Breast epithelium (tissue), 4 donors: ENCODE measurements around the gene PLCB2. TPM values are rescaled to one million over a fixed set of nuclear protein-coding genes. Genes with fewer than 3 reads are reported as not detected.

Experiments
- DNase-seq, 2 donors: peaks; one replicate each; pipeline ENCODE4 v3.0.0-alpha.2; 2019; ENCODE audit warnings: low spot score in 2 of 2
- H3K27ac ChIP-seq, 2 donors: fragments of 200-600 bp; sonication (generic) in 1 of 2; one replicate each; pipeline ENCODE4 v1.5.1; 2016 to 2019; ENCODE audit warnings: mild to moderate bottlenecking in 1 of 2
- H3K27me3 ChIP-seq, 2 donors: fragments of 200-600 bp; sonication (generic) in 1 of 2; one replicate each; pipeline versions ENCODE4 v1.5.1 to v1.6.0; 2017 to 2019; ENCODE audit warnings: control low read depth in 1 of 2, mild to moderate bottlenecking in 1 of 2
- H3K36me3 ChIP-seq: fragments of 200-600 bp; one replicate; pipeline ENCODE4 v1.5.1; 2019
- H3K4me1 ChIP-seq, 2 donors: fragments of 200-600 bp; sonication (generic); one replicate each; pipeline ENCODE4 v1.5.1; 2016 to 2019; ENCODE audit warnings: control low read depth in 1 of 2
- H3K4me3 ChIP-seq, 3 donors: fragments of 200-600 bp; sonication (generic); 1 replicate in 2 of 3; 2 replicates in 1 of 3; pipeline ENCODE4 v1.5.1; 2016 to 2019; ENCODE audit warnings: mild to moderate bottlenecking in 3 of 3, moderate library complexity in 2 of 3
- H3K9me3 ChIP-seq, 2 donors: fragments of 200-600 bp; sonication (generic) in 1 of 2; one replicate each; pipeline ENCODE4 v1.5.1; 2016 to 2019; ENCODE audit warnings: control low read depth in 1 of 2
- POLR2A ChIP-seq: fragments of 450-650 bp; IDR thresholded peaks from one replicate; pipeline ENCODE4 v1.6.1; 2016; ENCODE audit warnings: antibody characterized with exemption, mild to moderate bottlenecking, moderate library complexity
- POLR2AphosphoS5 ChIP-seq, 3 donors: sonication (generic); formaldehyde crosslinking; IDR thresholded peaks; one replicate each; pipeline ENCODE4 v1.6.1; 2017; ENCODE audit warnings: antibody characterized with exemption in 3 of 3
- intact Hi-C: fragments of 100-400 bp; cut with DNase I; formaldehyde crosslinking; loops from one replicate; pipeline ENCODE4 v1.15.1; 2023; ENCODE audit warnings: low total_unique reads
- total RNA-seq, 3 donors: library from RNA; depleted of rRNA; stranded (reverse); fragments of >200 nt; gene quantifications; one replicate each; pipeline ENCODE4 v1.1.0, GENCODE V29; 2016
- TF ChIP-seq, protein P1 (sequence below), 3 donors: fragments of 450-650 bp; IDR thresholded peaks; one replicate each; pipeline ENCODE4 v1.5.1; 2016 to 2017; ENCODE audit warnings: antibody characterized with exemption in 3 of 3, mild to moderate bottlenecking in 3 of 3, moderate library complexity in 3 of 3

The PLCB2 gene
- total RNA-seq, 3 donors from 2014 or later, result 4.3 to 17.9 (median 13.6) TPM

DNA sequence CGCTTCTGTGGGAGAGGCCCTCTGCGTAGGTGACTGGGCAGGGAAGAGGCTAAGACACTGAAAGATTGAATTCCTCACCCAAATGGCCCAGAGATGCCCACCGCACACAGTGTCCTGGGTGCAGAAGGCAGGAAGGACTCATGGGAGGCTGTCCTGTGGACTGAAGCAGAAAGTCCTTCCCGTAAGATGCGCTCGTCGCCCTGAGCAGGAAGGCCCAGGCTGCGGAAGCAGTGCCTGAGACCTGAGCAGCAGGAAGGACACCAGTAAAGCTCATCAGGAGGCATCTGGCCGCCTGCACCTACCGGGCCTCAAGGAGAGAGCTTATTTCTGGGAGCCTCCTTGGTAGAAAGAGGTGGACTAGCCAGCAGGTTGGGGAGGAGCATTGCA lies 65.5 kb downstream of the PLCB2 start:
- intact Hi-C loops, result loop anchor here (2.0 kb wide), 1 partner anchor 17 kb away; no protein-coding TSS in a partner anchor
- Histone ChIP-seq H3K27ac (no peak overlapping the region), H3K27me3 (no peaks in the 10 kb centered on the region), H3K4me3 (no peak overlapping the region), H3K4me1 (peaks cover 4 to 22% of the 10 kb centered on the region in 2 donors), H3K9me3 (no peaks in the 10 kb centered on the region), H3K36me3 (no peaks in the 10 kb centered on the region)
- no peak for DNase-seq
- TF ChIP-seq POLR2AphosphoS5 (IDR thresholded peaks at IDR 0.05) (no peak), POLR2A (no peak)
- TF ChIP-seq, protein P1, sequence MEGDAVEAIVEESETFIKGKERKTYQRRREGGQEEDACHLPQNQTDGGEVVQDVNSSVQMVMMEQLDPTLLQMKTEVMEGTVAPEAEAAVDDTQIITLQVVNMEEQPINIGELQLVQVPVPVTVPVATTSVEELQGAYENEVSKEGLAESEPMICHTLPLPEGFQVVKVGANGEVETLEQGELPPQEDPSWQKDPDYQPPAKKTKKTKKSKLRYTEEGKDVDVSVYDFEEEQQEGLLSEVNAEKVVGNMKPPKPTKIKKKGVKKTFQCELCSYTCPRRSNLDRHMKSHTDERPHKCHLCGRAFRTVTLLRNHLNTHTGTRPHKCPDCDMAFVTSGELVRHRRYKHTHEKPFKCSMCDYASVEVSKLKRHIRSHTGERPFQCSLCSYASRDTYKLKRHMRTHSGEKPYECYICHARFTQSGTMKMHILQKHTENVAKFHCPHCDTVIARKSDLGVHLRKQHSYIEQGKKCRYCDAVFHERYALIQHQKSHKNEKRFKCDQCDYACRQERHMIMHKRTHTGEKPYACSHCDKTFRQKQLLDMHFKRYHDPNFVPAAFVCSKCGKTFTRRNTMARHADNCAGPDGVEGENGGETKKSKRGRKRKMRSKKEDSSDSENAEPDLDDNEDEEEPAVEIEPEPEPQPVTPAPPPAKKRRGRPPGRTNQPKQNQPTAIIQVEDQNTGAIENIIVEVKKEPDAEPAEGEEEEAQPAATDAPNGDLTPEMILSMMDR (IDR thresholded peaks at IDR 0.05), result no peak

DNA sequence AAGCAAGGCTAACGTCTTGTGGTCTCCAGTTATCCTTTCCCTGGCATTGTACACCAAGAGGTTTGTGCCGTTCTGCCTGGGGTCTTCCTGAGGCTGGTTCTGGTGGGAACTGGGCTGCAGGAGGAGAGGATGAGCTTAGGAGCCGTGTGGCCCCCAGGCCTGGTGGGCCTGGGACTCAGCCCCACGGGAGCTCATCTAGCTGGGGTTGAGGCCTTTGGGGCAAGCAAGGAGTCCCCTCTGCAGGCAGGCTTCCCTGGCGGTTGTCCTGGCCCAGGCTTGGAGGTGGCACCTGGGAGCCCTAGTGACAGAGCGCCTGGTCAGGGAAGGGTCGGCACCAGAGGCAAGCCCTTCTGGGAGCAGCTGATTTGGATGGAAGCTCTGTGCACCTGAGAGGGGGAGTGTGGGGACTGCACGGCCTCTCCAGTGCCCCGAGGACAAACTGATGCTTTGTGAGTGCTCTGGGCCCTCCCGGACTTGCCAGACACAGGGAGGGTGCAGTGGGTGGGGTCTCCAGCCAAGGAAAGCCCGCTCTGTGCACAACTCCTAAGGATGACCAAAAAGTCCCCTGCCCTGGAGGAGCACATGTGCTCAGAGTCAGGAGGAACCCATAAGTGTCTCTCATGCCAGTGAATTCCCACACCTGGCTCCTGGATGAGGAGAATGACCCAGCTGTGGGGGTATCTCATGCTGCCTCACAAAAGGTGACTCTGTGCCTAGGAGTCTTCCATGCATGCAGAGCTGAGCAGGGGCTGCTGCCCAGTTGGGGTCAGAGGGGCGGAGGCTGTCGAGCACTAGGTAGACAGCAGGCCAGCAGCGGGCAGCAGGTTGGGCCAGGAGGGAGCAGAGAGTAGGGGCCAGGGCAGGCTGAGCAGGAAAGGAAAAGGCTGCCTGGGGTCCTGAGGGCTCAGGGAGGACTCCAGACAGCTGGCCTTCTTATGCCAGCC lies 66.2 kb downstream of the PLCB2 start:
- no peaks in the 10 kb centered on the region for H3K36me3 ChIP-seq
- peaks cover 4 to 22% of the 10 kb centered on the region in 2 donors for H3K4me1 ChIP-seq
- peak overlapping the region in 2 of 3 donors; percentile 48 to 52 for H3K4me3 ChIP-seq
- H3K27ac ChIP-seq, result peak overlapping the region; percentile 82 to 83
- peak in 1 of 2 donors; percentile 16 for DNase-seq
- intact Hi-C loops, result loop anchor here (2.0 kb wide), 1 partner anchor 17 kb away; no protein-coding TSS in a partner anchor
- TF ChIP-seq, protein P1 (IDR thresholded peaks at IDR 0.05), result no peak
- no peak for TF ChIP-seq POLR2AphosphoS5 (IDR thresholded peaks at IDR 0.05)
- no peak for TF ChIP-seq POLR2A
- no peaks in the 10 kb centered on the region for H3K27me3 ChIP-seq
- no peaks in the 10 kb centered on the region for H3K9me3 ChIP-seq

DNA sequence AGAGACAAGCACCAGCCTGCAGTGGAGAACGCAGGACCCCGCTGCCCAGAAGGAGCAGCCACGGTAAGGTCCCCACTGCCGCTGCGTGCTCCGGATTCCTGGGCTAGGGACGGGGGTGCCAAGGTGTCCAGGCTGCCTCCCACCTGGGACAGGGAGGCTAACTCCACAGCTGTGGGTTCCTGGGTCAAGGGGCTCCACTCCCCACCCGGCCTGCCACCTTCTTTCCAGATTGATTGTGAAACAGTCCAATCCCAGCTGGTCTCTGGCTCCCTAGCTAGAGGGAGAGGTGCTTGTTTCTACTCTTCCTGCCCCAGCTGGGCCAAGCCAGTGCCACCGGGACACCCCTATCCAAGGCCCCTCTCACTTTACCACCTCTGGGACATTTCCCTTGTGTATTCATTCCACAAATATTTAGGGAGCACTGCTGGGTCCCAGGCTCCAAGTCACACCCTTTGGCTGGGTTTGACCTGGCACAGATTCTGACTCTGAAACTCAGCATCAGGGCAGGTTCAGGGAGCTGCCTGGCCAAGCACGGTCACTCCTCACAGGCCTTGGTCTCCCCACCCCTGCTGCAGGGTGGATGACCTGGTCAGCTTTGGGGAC lies 67.0 kb downstream of the PLCB2 start:
- Histone ChIP-seq H3K36me3 (no peaks in the 10 kb centered on the region), H3K9me3 (no peaks in the 10 kb centered on the region), H3K4me3 (peak overlapping the region in 2 of 3 donors; percentile 48 to 52), H3K4me1 (peaks cover 4 to 22% of the 10 kb centered on the region in 2 donors), H3K27ac (peak overlapping the region; percentile 82 to 83), H3K27me3 (no peaks in the 10 kb centered on the region)
- DNase-seq, result peak in 1 of 2 donors; percentile 40
- intact Hi-C loops, result no loop called here
- TF ChIP-seq POLR2AphosphoS5 (IDR thresholded peaks at IDR 0.05) (peak in 1 of 3 donors; percentile 1), POLR2A (no peak)
- TF ChIP-seq, protein P1 (IDR thresholded peaks at IDR 0.05), result no peak

DNA sequence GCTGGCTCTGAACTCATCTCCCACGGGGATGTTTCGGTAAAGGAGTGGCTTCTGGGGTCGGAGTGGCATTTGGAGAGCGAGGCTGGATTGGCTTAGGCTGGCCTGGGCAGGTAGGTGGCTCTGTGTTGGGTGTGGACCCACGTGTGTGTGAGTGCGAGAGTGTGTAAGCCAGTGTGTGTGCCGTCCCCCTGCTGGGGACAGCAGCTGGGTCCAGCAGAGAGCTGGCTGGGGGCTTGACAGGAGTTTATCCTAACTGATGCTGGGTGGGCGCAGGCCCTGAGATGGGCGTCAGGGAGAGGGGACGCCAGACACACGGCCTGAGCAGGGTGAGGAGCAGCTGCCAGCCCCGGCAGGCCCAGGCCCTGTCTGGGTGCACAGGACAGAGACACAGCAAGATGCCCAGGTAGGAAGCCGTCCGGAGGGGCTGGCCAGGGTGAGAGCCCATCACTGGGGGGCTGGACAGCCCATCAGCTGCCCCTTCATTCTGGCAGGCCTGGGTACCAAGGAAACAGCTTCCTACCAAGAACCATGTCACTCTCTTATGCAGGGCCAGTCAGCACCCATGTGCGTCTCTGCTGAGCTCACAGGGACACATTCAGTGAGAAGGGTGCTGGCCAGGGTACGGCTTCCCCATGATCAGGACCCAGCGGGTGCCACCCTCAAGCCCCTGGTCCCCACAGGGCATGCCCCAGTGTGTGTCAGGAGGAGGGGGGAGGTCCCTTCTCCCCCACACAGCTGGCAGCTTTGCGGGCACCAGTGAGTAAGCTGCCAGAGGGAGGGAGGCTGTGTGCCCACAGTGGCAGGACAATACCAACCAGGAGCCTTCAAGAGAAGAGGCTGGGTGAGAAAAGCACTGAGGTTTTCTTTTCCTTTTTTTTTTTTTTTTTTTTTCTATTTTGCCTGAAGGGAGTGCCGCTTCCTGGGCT lies 67.8 kb downstream of the PLCB2 start:
- no peaks in the 10 kb centered on the region for H3K27me3 ChIP-seq
- TF ChIP-seq, protein P1 (IDR thresholded peaks at IDR 0.05), result no peak
- no peak for TF ChIP-seq POLR2A
- TF ChIP-seq POLR2AphosphoS5 (IDR thresholded peaks at IDR 0.05), result no peak
- peak in 1 of 2 donors; percentile 38 for DNase-seq
- no peaks in the 10 kb centered on the region for H3K36me3 ChIP-seq
- intact Hi-C loops, result loop anchor here (5.0 kb wide), 1 partner anchor 32 kb away; no protein-coding TSS in a partner anchor
- peak overlapping the region in 2 of 3 donors; percentile 48 to 60 for H3K4me3 ChIP-seq
- no peaks in the 10 kb centered on the region for H3K9me3 ChIP-seq
- peaks cover 4 to 16% of the 10 kb centered on the region in 2 donors for H3K4me1 ChIP-seq
- peak overlapping the region; percentile 82 to 88 for H3K27ac ChIP-seq
